Aorta (tissue), 5 donors: ENCODE data around the gene PTGFRN. TPM values are rescaled to one million over a fixed set of nuclear protein-coding genes. Genes with fewer than 3 reads are reported as not detected.
"Not testable (repeated sequence)": the region's sequence is repeated elsewhere in the genome, so short reads cannot be mapped to it uniquely, and the experiment has no call there.

Experiments
- ATAC-seq: fragments of 200-7000 bp; cut with Tn5 transposase; one replicate; pipeline ENCODE4 v1.9.1; 2022; ENCODE audit warnings: moderate library complexity; ENCODE audit not compliant: low FRiP score
- DNase-seq, 2 donors: peaks; one replicate each; pipeline ENCODE4 v3.0.0-alpha.2; 2020
- H3K27ac ChIP-seq, 2 donors: one replicate each; pipeline ENCODE4 v1.5.1; 2013; ENCODE audit warnings: low read length in 2 of 2, mild to moderate bottlenecking in 2 of 2, moderate library complexity in 2 of 2, control low read depth in 1 of 2, inconsistent platforms in 1 of 2, low read depth in 1 of 2
- H3K27me3 ChIP-seq, 2 donors: one replicate each; pipeline ENCODE4 v1.6.1; 2013; ENCODE audit warnings: control low read depth in 1 of 2, low read length in 1 of 2, mild to moderate bottlenecking in 1 of 2, moderate library complexity in 1 of 2; ENCODE audit not compliant: insufficient read depth in 2 of 2, control insufficient read depth in 1 of 2
- H3K36me3 ChIP-seq, 2 donors: one replicate each; pipeline ENCODE4 v1.6.1; 2013; ENCODE audit warnings: control low read depth in 1 of 2, low read length in 1 of 2, mild to moderate bottlenecking in 1 of 2; ENCODE audit not compliant: insufficient read depth in 2 of 2, control insufficient read depth in 1 of 2
- H3K4me1 ChIP-seq, 2 donors: one replicate each; pipeline ENCODE4 v1.6.1; 2013; ENCODE audit warnings: low read length in 2 of 2, control low read depth in 1 of 2, mild to moderate bottlenecking in 1 of 2, moderate library complexity in 1 of 2; ENCODE audit not compliant: insufficient read depth in 2 of 2, control insufficient read depth in 1 of 2
- H3K4me3 ChIP-seq, 2 donors: one replicate each; pipeline ENCODE4 v1.5.1; 2013; ENCODE audit warnings: low read length in 2 of 2, control low read depth in 1 of 2, mild to moderate bottlenecking in 1 of 2
- H3K9me3 ChIP-seq: one replicate; pipeline ENCODE4 v1.6.1; 2013; ENCODE audit warnings: mild to moderate bottlenecking, low read length; ENCODE audit not compliant: control insufficient read depth
- WGBS, 2 donors: extraction: QIAGEN DNeasy Blood & Tissue Kit; methylation state at CpG; one replicate each; pipeline ENCODE4 v1.1.7; 2013; 5-methylcytosine and 5-hydroxymethylcytosine counted together
- intact Hi-C, 2 donors: fragments of 100-400 bp; cut with DNase I; formaldehyde crosslinking; loops; one replicate each; pipeline versions ENCODE4 v1.14.2 to v1.15.0; 2022
- polyA plus RNA-seq, 2 donors: library from polyadenylated mRNA; stranded (reverse); fragments of 200-250 nt; gene quantifications; one replicate each; pipeline ENCODE4 v1.2.3, GENCODE V29; 2013
- total RNA-seq, 2 donors: library from RNA; stranded (reverse); fragmentation: NEBNext Ultra II Directional; extraction: Animal tissue kit (Norgen Biotek cat#: 25700); gene quantifications; one replicate each; pipeline ENCODE4 v1.2.1, GENCODE V29; 2021
- donor health status: healthy with polysubstance abuse.
- donor health status: Bipolar disorder and iron deficiency.
- donor health status: DM: no; HTN: no; CAD: no.
- donor health status: DM: no; HTN: no; CAD: no.
- donor health status: DM: yes; HTN: yes; CAD: no.

The PTGFRN gene
- total and polyA plus RNA-seq, 4 donors: 3.8 to 75.0 (median 22.5) TPM

GRCh38 chr1:116980309-116980708 lies 70.6 kb downstream of the PTGFRN start:
- 96% methylated on average over 1 of the region's 1 CpG for WGBS, 2 donors
- H3K27ac ChIP-seq, DNase-seq, intact Hi-C loops, H3K36me3 ChIP-seq, H3K9me3 ChIP-seq, H3K4me3 ChIP-seq, ATAC-seq, H3K27me3 ChIP-seq, H3K4me1 ChIP-seq: not testable (repeated sequence)

DNA sequence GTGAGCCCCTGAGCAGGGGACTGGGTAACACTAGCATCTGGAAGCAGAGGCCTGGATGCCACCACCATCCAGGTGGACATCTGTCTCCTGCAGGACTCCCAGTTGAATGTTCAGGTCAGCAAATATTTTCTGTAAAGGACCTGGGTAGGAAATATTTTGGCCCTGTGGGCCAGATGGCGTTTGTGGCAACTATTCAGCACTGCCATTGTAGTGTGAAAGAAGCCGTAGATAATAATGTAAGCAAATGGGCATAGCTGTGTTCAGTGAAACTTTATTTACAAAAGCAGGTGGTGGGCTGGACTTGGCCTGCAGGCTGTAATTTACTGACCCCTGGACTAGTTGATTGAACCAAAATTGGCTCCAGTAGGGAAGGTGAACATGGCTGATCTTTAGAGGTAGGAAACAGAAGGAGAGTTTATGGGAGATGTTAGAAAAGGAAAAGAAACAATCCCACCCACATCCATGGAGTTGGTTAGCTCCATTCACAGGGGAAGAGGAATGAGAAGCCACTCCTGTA lies 71.9 kb downstream of the PTGFRN start:
- Histone ChIP-seq H3K9me3 (no peaks in the 10 kb centered on the region), H3K36me3 (no peaks in the 10 kb centered on the region), H3K27ac (no peak overlapping the region), H3K4me1 (no peaks in the 10 kb centered on the region), H3K4me3 (no peak overlapping the region), H3K27me3 (no peaks in the 10 kb centered on the region)
- WGBS, 2 donors: 96 to 97% methylated on average over 2 of the region's 2 CpGs
- no peak for ATAC-seq
- intact Hi-C loops: no loop called here
- no peak for DNase-seq

- intact Hi-C loops: no loop called here
- H3K27ac ChIP-seq: no peak overlapping the region
Observed at GRCh38 chr1:116982319-116983004, 72.7 kb downstream of the PTGFRN start.

GRCh38 chr1:116983112-116983511 lies 73.4 kb downstream of the PTGFRN start:
- Histone ChIP-seq H3K4me3 (no peak overlapping the region), H3K4me1 (no peaks in the 10 kb centered on the region), H3K27ac (no peak overlapping the region), H3K36me3 (no peaks in the 10 kb centered on the region), H3K27me3 (no peaks in the 10 kb centered on the region), H3K9me3 (no peaks in the 10 kb centered on the region)
- 29 to 44% methylated on average over 5 of the region's 5 CpGs for WGBS, 2 donors
- DNase-seq (no peak), ATAC-seq (peak; percentile 44)
- intact Hi-C loops: no loop called here

More at GRCh38 chr1:116982319-116983004, 72.7 kb downstream of the PTGFRN start:
- Histone ChIP-seq H3K27me3 (no peaks in the 10 kb centered on the region), H3K4me3 (no peak overlapping the region), H3K36me3 (no peaks in the 10 kb centered on the region), H3K9me3 (no peaks in the 10 kb centered on the region), H3K4me1 (no peaks in the 10 kb centered on the region)
- 84 to 88% methylated on average over 9 of the region's 9 CpGs for WGBS, 2 donors
- DNase-seq (no peak), ATAC-seq (peak; percentile 7)

DNA sequence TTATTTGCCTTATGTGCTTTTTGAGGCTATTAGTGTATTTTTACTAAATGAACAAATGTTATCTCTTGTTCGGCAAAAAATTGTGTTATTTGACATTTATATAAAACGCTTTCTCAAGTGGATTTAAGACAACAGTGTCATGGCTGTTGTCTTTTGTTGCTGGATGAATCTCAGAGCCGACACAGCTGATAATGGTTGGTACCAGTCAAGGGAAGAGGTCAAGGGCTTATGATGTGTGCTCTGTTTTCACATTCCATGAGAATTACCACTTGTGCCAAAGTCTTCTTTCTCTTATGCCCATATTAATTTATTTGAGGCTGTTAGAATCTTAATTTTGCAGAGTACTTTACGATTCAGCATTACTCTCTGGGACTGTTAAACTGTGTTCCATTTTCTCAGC lies 74.0 kb downstream of the PTGFRN start:
- no peaks in the 10 kb centered on the region for H3K9me3 ChIP-seq
- H3K4me3 ChIP-seq: no peak overlapping the region
- WGBS, 2 donors: 42 to 64% methylated on average over 4 of the region's 4 CpGs
- no peak for ATAC-seq
- no peaks in the 10 kb centered on the region for H3K36me3 ChIP-seq
- H3K27me3 ChIP-seq: no peaks in the 10 kb centered on the region
- H3K27ac ChIP-seq: no peak overlapping the region
- intact Hi-C loops: no loop called here
- H3K4me1 ChIP-seq: no peaks in the 10 kb centered on the region
- no peak for DNase-seq

- Histone ChIP-seq H3K4me3 (no peak overlapping the region), H3K27ac (peak overlapping the region in 1 of 2 donors; percentile 26), H3K4me1 (no peaks in the 10 kb centered on the region), H3K36me3 (no peaks in the 10 kb centered on the region), H3K9me3 (no peaks in the 10 kb centered on the region), H3K27me3 (no peaks in the 10 kb centered on the region)
- ATAC-seq (no peak), DNase-seq (no peak)
- WGBS, 2 donors: 33 to 45% methylated on average over 14 of the region's 14 CpGs
- intact Hi-C loops: no loop called here
Observed at GRCh38 chr1:116984406-116985160, 74.9 kb downstream of the PTGFRN start.

DNA sequence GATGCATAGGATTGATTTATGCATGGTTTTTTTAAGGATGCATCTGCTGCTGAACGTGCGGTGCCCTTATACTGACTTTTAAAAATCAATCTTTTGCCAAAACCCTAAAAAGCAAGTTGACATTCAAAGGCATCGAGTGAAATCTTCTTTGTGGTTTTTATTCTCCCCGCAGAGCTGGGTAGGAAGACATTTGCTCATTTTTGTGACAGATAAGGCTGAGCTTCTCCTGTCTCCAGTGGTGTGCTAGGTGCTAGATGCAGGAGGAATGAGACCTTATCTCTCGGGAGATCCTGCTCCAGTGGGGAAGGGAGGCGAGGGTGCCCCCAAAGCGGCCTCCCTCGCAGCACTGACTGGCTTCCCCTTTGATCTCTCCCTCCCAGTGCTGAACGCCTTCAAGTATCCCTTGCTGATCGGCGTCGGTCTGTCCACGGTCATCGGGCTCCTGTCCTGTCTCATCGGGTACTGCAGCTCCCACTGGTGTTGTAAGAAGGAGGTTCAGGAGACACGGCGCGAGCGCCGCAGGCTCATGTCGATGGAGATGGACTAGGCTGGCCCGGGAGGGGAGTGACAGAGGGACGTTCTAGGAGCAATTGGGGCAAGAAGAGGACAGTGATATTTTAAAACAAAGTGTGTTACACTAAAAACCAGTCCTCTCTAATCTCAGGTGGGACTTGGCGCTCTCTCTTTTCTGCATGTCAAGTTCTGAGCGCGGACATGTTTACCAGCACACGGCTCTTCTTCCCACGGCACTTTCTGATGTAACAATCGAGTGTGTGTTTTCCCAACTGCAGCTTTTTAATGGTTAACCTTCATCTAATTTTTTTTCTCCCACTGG lies 76.9 kb downstream of the PTGFRN start:
- no peaks in the 10 kb centered on the region for H3K36me3 ChIP-seq
- H3K4me1 ChIP-seq: peaks cover 0 to 5% of the 10 kb centered on the region in 2 donors
- DNase-seq: no peak
- no peak overlapping the region for H3K27ac ChIP-seq
- no peaks in the 10 kb centered on the region for H3K9me3 ChIP-seq
- no peak overlapping the region for H3K4me3 ChIP-seq
- H3K27me3 ChIP-seq: no peaks in the 10 kb centered on the region
- 91 to 94% methylated on average over 29 of the region's 29 CpGs for WGBS, 2 donors
- no peak for ATAC-seq
- intact Hi-C loops: no loop called here

DNA sequence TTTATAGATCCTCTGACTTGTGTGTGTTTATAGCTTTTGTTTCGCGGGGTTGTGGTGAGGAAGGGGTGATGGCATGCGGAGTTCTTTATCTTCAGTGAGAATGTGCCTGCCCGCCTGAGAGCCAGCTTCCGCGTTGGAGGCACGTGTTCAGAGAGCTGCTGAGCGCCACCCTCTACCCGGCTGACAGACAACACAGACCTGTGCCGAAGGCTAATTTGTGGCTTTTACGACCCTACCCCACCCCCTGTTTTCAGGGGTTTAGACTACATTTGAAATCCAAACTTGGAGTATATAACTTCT lies 77.5 kb downstream of the PTGFRN start:
- Histone ChIP-seq H3K36me3 (no peaks in the 10 kb centered on the region), H3K4me1 (peaks cover 0 to 5% of the 10 kb centered on the region in 2 donors), H3K4me3 (no peak overlapping the region), H3K9me3 (no peaks in the 10 kb centered on the region), H3K27me3 (no peaks in the 10 kb centered on the region), H3K27ac (no peak overlapping the region)
- ATAC-seq: no peak
- no peak for DNase-seq
- intact Hi-C loops: no loop called here
- WGBS, 2 donors: 86 to 91% methylated on average over 11 of the region's 11 CpGs
